H9 (cell line): ENCODE measurements around the gene FAXDC2. TPM values are rescaled to one million over a fixed set of nuclear protein-coding genes. Genes with fewer than 3 reads are reported as not detected.
A peak's percentile ranks its signal among the peaks of the same experiment; 100 is the strongest.

Experiments used
- DNase-seq: peaks from one replicate; pipeline ENCODE4 v3.0.0-alpha.2; 2017
- H2AFZ ChIP-seq: one replicate; pipeline ENCODE4 v1.6.1; 2013; ENCODE audit warnings: mild to moderate bottlenecking, low read length, control low read depth, moderate library complexity
- H2AK5ac ChIP-seq: 2 replicates; pipeline ENCODE4 v1.6.1; 2013; ENCODE audit warnings: low read length, control low read depth, mixed read lengths; ENCODE audit not compliant: insufficient read length
- H2BK120ac ChIP-seq: one replicate; pipeline ENCODE4 v1.6.1; 2013; ENCODE audit warnings: low read depth, mild to moderate bottlenecking, low read length, control low read depth, inconsistent platforms; ENCODE audit not compliant: poor library complexity, severe bottlenecking
- H2BK12ac ChIP-seq: 2 replicates; pipeline ENCODE4 v1.6.1; 2013; ENCODE audit warnings: low read length, control low read depth, mixed read lengths, low read depth; ENCODE audit not compliant: insufficient read length
- H2BK15ac ChIP-seq: 2 replicates; pipeline ENCODE4 v1.6.1; 2013; ENCODE audit warnings: low read depth, low read length, control low read depth
- H2BK20ac ChIP-seq: one replicate; pipeline ENCODE4 v1.6.1; 2013; ENCODE audit warnings: low read depth, mild to moderate bottlenecking, low read length, control low read depth, inconsistent platforms; ENCODE audit not compliant: poor library complexity, severe bottlenecking
- H2BK5ac ChIP-seq: 2 replicates; pipeline ENCODE4 v1.6.1; 2013; ENCODE audit warnings: low read length, control low read depth, mixed read lengths; ENCODE audit not compliant: insufficient read length
- H3K14ac ChIP-seq: 2 replicates; pipeline ENCODE4 v1.6.1; 2013; ENCODE audit warnings: low read length, control low read depth; ENCODE audit not compliant: insufficient read depth
- H3K18ac ChIP-seq: 2 replicates; pipeline ENCODE4 v1.6.1; 2013; ENCODE audit warnings: low read depth, mild to moderate bottlenecking, mixed read lengths, low read length, control low read depth; ENCODE audit not compliant: insufficient read length
- H3K23ac ChIP-seq: 2 replicates; pipeline ENCODE4 v1.6.1; 2013; ENCODE audit warnings: low read length, control low read depth, mixed read lengths, low read depth; ENCODE audit not compliant: insufficient read length
- H3K23me2 ChIP-seq: 2 replicates; pipeline ENCODE4 v1.6.1; 2013; ENCODE audit warnings: low read depth, mild to moderate bottlenecking, mixed read lengths, low read length, control low read depth; ENCODE audit not compliant: insufficient read length, poor library complexity, severe bottlenecking
- H3K27ac ChIP-seq: 2 replicates; pipeline ENCODE4 v1.5.1; 2013; ENCODE audit warnings: low read length, control low read depth, mixed read lengths, low read depth; ENCODE audit not compliant: insufficient read length
- H3K27me3 ChIP-seq: 2 replicates; pipeline ENCODE4 v1.6.1; 2013; ENCODE audit warnings: low read length, control low read depth, inconsistent platforms; ENCODE audit not compliant: insufficient read depth
- H3K4ac ChIP-seq: 2 replicates; pipeline ENCODE4 v1.6.1; 2013; ENCODE audit warnings: low read depth, mild to moderate bottlenecking, control low read depth, inconsistent platforms, low read length, moderate library complexity
- H3K4me1 ChIP-seq: 2 replicates; pipeline ENCODE4 v1.6.1; 2013; ENCODE audit warnings: low read length, control low read depth, inconsistent platforms; ENCODE audit not compliant: insufficient read depth
- H3K4me2 ChIP-seq: 2 replicates; pipeline ENCODE4 v1.6.1; 2013; ENCODE audit warnings: low read length, control low read depth, mixed read lengths; ENCODE audit not compliant: insufficient read length, insufficient read depth
- H3K56ac ChIP-seq: 2 replicates; pipeline ENCODE4 v1.6.1; 2013; ENCODE audit warnings: low read depth, mild to moderate bottlenecking, mixed read lengths, low read length, control low read depth; ENCODE audit not compliant: insufficient read length
- H3K79me1 ChIP-seq: 2 replicates; pipeline ENCODE4 v1.6.1; 2013; ENCODE audit warnings: low read depth, mild to moderate bottlenecking, moderate library complexity, low read length, control low read depth, inconsistent platforms; ENCODE audit not compliant: insufficient read depth, poor library complexity, severe bottlenecking
- H3K79me2 ChIP-seq: 2 replicates; pipeline ENCODE4 v1.6.1; 2013; ENCODE audit warnings: low read length, control low read depth, inconsistent platforms; ENCODE audit not compliant: insufficient read depth
- H3K9ac ChIP-seq: 2 replicates; pipeline ENCODE4 v1.6.1; 2013; ENCODE audit warnings: low read length, control low read depth, mixed read lengths; ENCODE audit not compliant: insufficient read length; ENCODE audit errors: extremely low read depth
- H3K9me3 ChIP-seq: one replicate; pipeline ENCODE4 v1.6.1; 2013; ENCODE audit warnings: low read depth, low read length, inconsistent platforms; ENCODE audit not compliant: control insufficient read depth
- H3T11ph ChIP-seq: one replicate; pipeline ENCODE4 v1.6.1; 2013; ENCODE audit warnings: mild to moderate bottlenecking, low read length, control low read depth, inconsistent platforms
- H4K20me1 ChIP-seq: one replicate; pipeline ENCODE4 v1.6.1; 2013; ENCODE audit not compliant: control insufficient read depth, insufficient read length, insufficient read depth
- H4K5ac ChIP-seq: 2 replicates; pipeline ENCODE4 v1.6.1; 2013; ENCODE audit warnings: low read depth, mild to moderate bottlenecking, mixed read lengths, low read length, control low read depth; ENCODE audit not compliant: insufficient read length
- H4K8ac ChIP-seq: replicated peaks from 2 replicates; pipeline ENCODE4 v1.6.1; 2013; ENCODE audit warnings: low read length, control low read depth, mixed read lengths, low read depth; ENCODE audit not compliant: insufficient read length
- H4K91ac ChIP-seq: 2 replicates; pipeline ENCODE4 v1.6.1; 2013; ENCODE audit warnings: low read depth, mild to moderate bottlenecking, moderate library complexity, mixed read lengths, low read length, control low read depth; ENCODE audit not compliant: insufficient read length
- H3K27ac Mint-ChIP-seq, 3 experiments: 2 replicates in 2 of 3; 3 replicates in 1 of 3; pipeline ENCODE4 v1.8.0; 2020 to 2021; ENCODE audit warnings: mixed read lengths in 3 of 3, mild to moderate bottlenecking in 1 of 3, moderate library complexity in 1 of 3
- H3K27me3 Mint-ChIP-seq: 2 replicates; pipeline ENCODE4 v1.8.0; 2021; ENCODE audit warnings: low read depth, mild to moderate bottlenecking, moderate library complexity, mixed read lengths
- H3K36me3 Mint-ChIP-seq, 3 experiments: 2 replicates in 2 of 3; 3 replicates in 1 of 3; pipeline ENCODE4 v1.8.0; 2020 to 2021; ENCODE audit warnings: low read depth in 3 of 3, mixed read lengths in 3 of 3; ENCODE audit not compliant: insufficient read depth in 1 of 3
- H3K4me1 Mint-ChIP-seq, 2 experiments: 2 replicates each; pipeline ENCODE4 v1.8.0; 2020; ENCODE audit warnings: mixed read lengths in 2 of 2
- H3K4me3 Mint-ChIP-seq, 2 experiments: 2 replicates in 1 of 2; 3 replicates in 1 of 2; pipeline ENCODE4 v1.8.0; 2020 to 2021; ENCODE audit warnings: mild to moderate bottlenecking in 2 of 2, mixed read lengths in 2 of 2, moderate library complexity in 1 of 2
- H3K9me3 Mint-ChIP-seq, 2 experiments: 2 replicates in 1 of 2; 3 replicates in 1 of 2; pipeline ENCODE4 v1.8.0; 2020; ENCODE audit warnings: mild to moderate bottlenecking in 2 of 2, mixed read lengths in 2 of 2, moderate library complexity in 1 of 2
- WGBS: extraction: QIAGEN DNeasy Blood & Tissue Kit; methylation state at CpG from one replicate; pipeline ENCODE4 v1.1.7; 2013; ENCODE audit warnings: missing lambda C conversion rate, low lambda C conversion rate, mixed read lengths; ENCODE audit not compliant: insufficient read length; ENCODE audit errors: extremely low coverage; 5-methylcytosine and 5-hydroxymethylcytosine counted together
- total RNA-seq: library from RNA; stranded (reverse); gene quantifications from 2 replicates; pipeline ENCODE4 v1.2.1, GENCODE V29; 2021
- TF ChIP-seq, protein P1 (sequence below): fragments of 200-600 bp; sonication (generic); conservative IDR thresholded peaks from 3 replicates; pipeline ENCODE4 v1.8.0; 2021; ENCODE audit warnings: antibody characterized with exemption, mild to moderate bottlenecking

FAXDC2 gene
- total RNA-seq, 1 experiment from 2014 or later, result 3.0 TPM

DNA sequence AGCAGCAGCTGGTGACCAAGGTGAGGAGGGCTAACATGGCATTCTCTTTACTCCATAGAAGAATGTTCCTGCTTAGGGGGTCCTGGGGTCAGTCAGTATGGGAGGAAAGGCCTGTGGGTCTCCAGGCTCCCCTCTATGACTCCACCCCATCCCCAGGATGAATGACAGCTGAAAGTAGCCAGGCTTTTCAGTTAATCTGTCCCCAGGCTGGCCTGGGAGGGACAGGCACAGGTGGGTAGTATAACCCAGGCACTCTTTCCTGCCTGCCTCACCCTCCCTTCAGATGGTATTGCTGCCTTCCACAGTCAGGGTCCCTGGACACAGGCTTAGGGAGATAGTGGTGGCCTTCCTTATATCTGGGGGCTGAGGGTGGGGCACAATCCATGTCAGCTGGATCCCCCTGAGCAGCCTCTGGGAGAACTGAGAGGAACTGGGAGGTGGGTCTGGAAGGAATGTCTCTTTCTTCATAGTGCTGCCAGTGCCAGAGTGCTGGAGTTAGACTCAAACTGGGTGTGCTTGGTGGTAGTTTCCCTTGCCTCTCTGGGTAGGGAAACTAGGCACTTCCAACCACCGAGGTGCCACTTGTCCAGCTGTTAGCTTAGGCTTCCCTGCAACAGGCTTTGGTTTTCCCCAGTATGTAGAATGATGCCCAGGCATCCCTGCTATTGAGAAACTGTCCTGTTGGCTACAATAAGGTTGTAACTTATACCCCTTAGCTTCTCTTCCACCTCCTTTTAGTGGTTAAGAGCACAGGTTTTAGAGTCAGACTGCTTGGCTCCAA is 67.4 kb downstream of the FAXDC2 start:
- H3K27me3 Mint-ChIP-seq, result no peaks in the 10 kb centered on the region
- no peak overlapping the region for H3K18ac ChIP-seq
- WGBS, result no CpG with 5 or more reads among the region's 1 CpG
- H2BK5ac ChIP-seq, result no peak overlapping the region
- no peak for DNase-seq
- H2BK12ac ChIP-seq, result no peak overlapping the region
- H3K4ac ChIP-seq, result no peak overlapping the region
- TF ChIP-seq, protein P1, sequence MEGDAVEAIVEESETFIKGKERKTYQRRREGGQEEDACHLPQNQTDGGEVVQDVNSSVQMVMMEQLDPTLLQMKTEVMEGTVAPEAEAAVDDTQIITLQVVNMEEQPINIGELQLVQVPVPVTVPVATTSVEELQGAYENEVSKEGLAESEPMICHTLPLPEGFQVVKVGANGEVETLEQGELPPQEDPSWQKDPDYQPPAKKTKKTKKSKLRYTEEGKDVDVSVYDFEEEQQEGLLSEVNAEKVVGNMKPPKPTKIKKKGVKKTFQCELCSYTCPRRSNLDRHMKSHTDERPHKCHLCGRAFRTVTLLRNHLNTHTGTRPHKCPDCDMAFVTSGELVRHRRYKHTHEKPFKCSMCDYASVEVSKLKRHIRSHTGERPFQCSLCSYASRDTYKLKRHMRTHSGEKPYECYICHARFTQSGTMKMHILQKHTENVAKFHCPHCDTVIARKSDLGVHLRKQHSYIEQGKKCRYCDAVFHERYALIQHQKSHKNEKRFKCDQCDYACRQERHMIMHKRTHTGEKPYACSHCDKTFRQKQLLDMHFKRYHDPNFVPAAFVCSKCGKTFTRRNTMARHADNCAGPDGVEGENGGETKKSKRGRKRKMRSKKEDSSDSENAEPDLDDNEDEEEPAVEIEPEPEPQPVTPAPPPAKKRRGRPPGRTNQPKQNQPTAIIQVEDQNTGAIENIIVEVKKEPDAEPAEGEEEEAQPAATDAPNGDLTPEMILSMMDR, result no peak
- H3K27ac ChIP-seq, result no peak overlapping the region
- no peaks in the 10 kb centered on the region for H3K27me3 ChIP-seq
- peak overlapping the region in 1 of 3 experiments; percentile 75; a peak in 4 of 7 replicates for H3K27ac Mint-ChIP-seq
- H3K14ac ChIP-seq, result no peak overlapping the region
- H4K91ac ChIP-seq, result no peak overlapping the region
- no peak overlapping the region for H4K5ac ChIP-seq
- no peak overlapping the region for H2AK5ac ChIP-seq
- H3K4me1 ChIP-seq, result peaks cover 26% of the 10 kb centered on the region
- H3K36me3 Mint-ChIP-seq, result peaks cover 1 to 4% (median 4%) of the 10 kb centered on the region in 3 experiments; a peak in 3 of 7 replicates
- H3K4me2 ChIP-seq, result no peak overlapping the region
- H3K4me1 Mint-ChIP-seq, result peaks cover 77 to 83% of the 10 kb centered on the region in 2 experiments
- no peak overlapping the region for H3K9ac ChIP-seq
- H3T11ph ChIP-seq, result no peak overlapping the region
- no peak overlapping the region for H2BK15ac ChIP-seq
- H4K20me1 ChIP-seq, result no peaks in the 10 kb centered on the region
- no peak overlapping the region for H4K8ac ChIP-seq
- H3K79me2 ChIP-seq, result peaks cover 88% of the 10 kb centered on the region
- no peak overlapping the region for H3K56ac ChIP-seq
- no peaks in the 10 kb centered on the region for H3K23me2 ChIP-seq
- no peak overlapping the region for H2AFZ ChIP-seq
- H2BK120ac ChIP-seq, result no peak overlapping the region
- H3K23ac ChIP-seq, result no peak overlapping the region
- peak overlapping the region in 1 of 2 experiments; percentile 25; a peak in 1 of 5 replicates for H3K4me3 Mint-ChIP-seq
- no peak overlapping the region for H2BK20ac ChIP-seq
- H3K9me3 Mint-ChIP-seq, result no peaks in the 10 kb centered on the region
- H3K9me3 ChIP-seq, result no peaks in the 10 kb centered on the region
- H3K79me1 ChIP-seq, result peaks cover 13% of the 10 kb centered on the region
